Upper lobe of right lung (tissue), 1 donor: ENCODE results near the gene GRID2. TPM values are rescaled to one million over a fixed set of nuclear protein-coding genes. Genes with fewer than 3 reads are reported as not detected.

Source experiments
- ATAC-seq: fragments of 200-7000 bp; cut with Tn5 transposase; one replicate; pipeline ENCODE4 v1.9.1; 2020; ENCODE audit warnings: mild to moderate bottlenecking, moderate library complexity
- DNase-seq: peaks from one replicate; pipeline ENCODE4 v3.0.0-alpha.2; 2020
- H3K27ac ChIP-seq: fragments of 200-600 bp; one replicate; pipeline ENCODE4 v1.8.0; 2022
- H3K27me3 ChIP-seq: fragments of 200-600 bp; one replicate; pipeline ENCODE4 v1.8.0; 2022; ENCODE audit warnings: mild to moderate bottlenecking
- H3K36me3 ChIP-seq: fragments of 200-600 bp; one replicate; pipeline ENCODE4 v1.8.0; 2022
- H3K4me1 ChIP-seq: fragments of 200-600 bp; one replicate; pipeline ENCODE4 v1.8.0; 2022
- H3K4me3 ChIP-seq: fragments of 200-600 bp; one replicate; pipeline ENCODE4 v1.8.0; 2022; ENCODE audit warnings: mild to moderate bottlenecking
- H3K9me3 ChIP-seq: fragments of 200-600 bp; one replicate; pipeline ENCODE4 v1.8.0; 2022
- CTCF ChIP-seq: fragments of 200-600 bp; IDR thresholded peaks from one replicate; pipeline ENCODE4 v1.8.0; 2022; ENCODE audit warnings: antibody characterized with exemption
- intact Hi-C: fragments of 100-400 bp; cut with DNase I; formaldehyde crosslinking; loops from one replicate; pipeline ENCODE4 v1.11.0; 2022
- total RNA-seq: library from RNA; stranded (reverse); fragmentation: NEBNext Ultra II Directional; extraction: Animal tissue kit (Norgen Biotek cat#: 25700); gene quantifications from one replicate; pipeline ENCODE4 v1.2.1, GENCODE V29; 2021
- donor health status: DM: no; HTN: yes; CAD: no; lungs with severe emphysema.

Gene GRID2
- total RNA-seq, 1 donor from 2014 or later: not detected

GRCh38 chr4:92334716-92335350, 31.1 kb downstream of the GRID2 start:
- Histone ChIP-seq H3K36me3 (no peaks in the 10 kb centered on the region), H3K9me3 (no peaks in the 10 kb centered on the region), H3K27me3 (no peaks in the 10 kb centered on the region), H3K4me1 (no peaks in the 10 kb centered on the region), H3K27ac (no peak overlapping the region), H3K4me3 (no peak overlapping the region)
- DNase-seq: no peak
- intact Hi-C loops: no loop called here
- ATAC-seq: no peak
- TF ChIP-seq CTCF: no peak

GRCh38 chr4:92339676-92340075, 35.9 kb downstream of the GRID2 start:
- TF ChIP-seq CTCF: no peak
- Histone ChIP-seq H3K27ac (no peak overlapping the region), H3K27me3 (no peaks in the 10 kb centered on the region), H3K4me3 (no peak overlapping the region), H3K4me1 (no peaks in the 10 kb centered on the region), H3K36me3 (no peaks in the 10 kb centered on the region), H3K9me3 (no peaks in the 10 kb centered on the region)
- ATAC-seq (no peak), DNase-seq (no peak)
- intact Hi-C loops: no loop called here

- ATAC-seq: no peak
- intact Hi-C loops: no loop called here
- H3K36me3 ChIP-seq: no peaks in the 10 kb centered on the region
- no peaks in the 10 kb centered on the region for H3K27me3 ChIP-seq
- no peak for TF ChIP-seq CTCF
- H3K4me3 ChIP-seq: no peak overlapping the region
- no peak for DNase-seq
- no peaks in the 10 kb centered on the region for H3K9me3 ChIP-seq
- no peak overlapping the region for H3K27ac ChIP-seq
- H3K4me1 ChIP-seq: no peaks in the 10 kb centered on the region
Observed at GRCh38 chr4:92344216-92344615, 40.5 kb downstream of the GRID2 start.

GRCh38 chr4:92346289-92346688, 42.5 kb downstream of the GRID2 start:
- Histone ChIP-seq H3K27ac (no peak overlapping the region), H3K4me3 (no peak overlapping the region), H3K9me3 (no peaks in the 10 kb centered on the region), H3K4me1 (no peaks in the 10 kb centered on the region), H3K27me3 (no peaks in the 10 kb centered on the region), H3K36me3 (no peaks in the 10 kb centered on the region)
- no peak for DNase-seq
- TF ChIP-seq CTCF: no peak
- intact Hi-C loops: no loop called here
- no peak for ATAC-seq

GRCh38 chr4:92357966-92358365, 54.2 kb downstream of the GRID2 start:
- Histone ChIP-seq H3K27me3 (no peaks in the 10 kb centered on the region), H3K36me3 (no peaks in the 10 kb centered on the region), H3K4me1 (no peaks in the 10 kb centered on the region), H3K27ac (no peak overlapping the region), H3K4me3 (no peak overlapping the region), H3K9me3 (no peaks in the 10 kb centered on the region)
- intact Hi-C loops: no loop called here
- no peak for TF ChIP-seq CTCF
- no peak for ATAC-seq
- no peak for DNase-seq

- ATAC-seq: no peak
- H3K27me3 ChIP-seq: no peaks in the 10 kb centered on the region
- no peak overlapping the region for H3K27ac ChIP-seq
- H3K4me1 ChIP-seq: no peaks in the 10 kb centered on the region
- H3K36me3 ChIP-seq: no peaks in the 10 kb centered on the region
- no peak overlapping the region for H3K4me3 ChIP-seq
- intact Hi-C loops: no loop called here
- no peak for TF ChIP-seq CTCF
- no peaks in the 10 kb centered on the region for H3K9me3 ChIP-seq
- DNase-seq: no peak
Observed at GRCh38 chr4:92359491-92359890, 55.7 kb downstream of the GRID2 start.
